PC-3 (cell line): Measurements from ENCODE around the gene NEUROG1. TPM values are rescaled to one million over a fixed set of nuclear protein-coding genes. Genes with fewer than 3 reads are reported as not detected.

Source experiments
- ATAC-seq: fragments of 200-7000 bp; cut with Tn5 transposase; 2 replicates; pipeline ENCODE4 v1.9.1; 2020; ENCODE audit warnings: mild to moderate bottlenecking, moderate library complexity
- BruUV-seq: library from RNA; stranded (reverse); fragments of 400-500 nt; replicated peaks from 2 replicates; lab custom pipeline; 2021; lab: Mats Ljungman, UMichigan
- CTCF ChIA-PET: fragments of 300-600 bp; sonication (Branson Sonifier 250); formaldehyde crosslinking; loops from one replicate; lab custom pipeline; 2022; ENCODE audit warnings: antibody characterized with exemption; lab: Charles Lee
- POLR2A ChIA-PET: fragments of 300-600 bp; sonication (Branson Sonifier 250); formaldehyde crosslinking; loops from one replicate; lab custom pipeline; 2022; ENCODE audit warnings: antibody characterized with exemption; ENCODE audit not compliant: unreplicated experiment; lab: Charles Lee
- DNase-seq: peaks from one replicate; pipeline ENCODE4 v3.0.0-alpha.2; 2015
- H2AFZ ChIP-seq: fragments of 300-600 bp; sonication (generic); 2 replicates; pipeline ENCODE4 v1.6.0; 2016; ENCODE audit warnings: antibody characterized with exemption, low read length
- H3F3A ChIP-seq: fragments of 300-600 bp; sonication (generic); one replicate; pipeline ENCODE4 v1.6.0; 2017; ENCODE audit warnings: antibody characterized with exemption, low read length, control low read depth, mild to moderate bottlenecking; ENCODE audit not compliant: unreplicated experiment
- H3K27ac ChIP-seq: fragments of 300-600 bp; sonication (generic); 2 replicates; pipeline ENCODE4 v1.5.1; 2016; ENCODE audit warnings: mild to moderate bottlenecking, low read length
- H3K27me3 ChIP-seq: fragments of 300-600 bp; sonication (generic); 2 replicates; pipeline ENCODE4 v1.6.1; 2016; ENCODE audit warnings: low read length, mixed read lengths
- H3K36me3 ChIP-seq: fragments of 300-600 bp; sonication (generic); 2 replicates; pipeline ENCODE4 v1.6.1; 2016; ENCODE audit warnings: low read depth, mixed run types, low read length, mixed read lengths
- H3K4me1 ChIP-seq: fragments of 300-600 bp; sonication (generic); 2 replicates; pipeline ENCODE4 v1.5.1; 2016; ENCODE audit warnings: low read length; ENCODE audit not compliant: insufficient read depth
- H3K4me2 ChIP-seq: fragments of 300-600 bp; sonication (generic); 2 replicates; pipeline ENCODE4 v1.6.0; 2016; ENCODE audit warnings: low read length
- H3K4me3 ChIP-seq: fragments of 300-600 bp; sonication (generic); 2 replicates; pipeline ENCODE4 v1.5.1; 2016; ENCODE audit warnings: mild to moderate bottlenecking, low read length, mixed read lengths
- H3K79me2 ChIP-seq: fragments of 300-600 bp; sonication (generic); 2 replicates; pipeline ENCODE4 v1.6.1; 2017; ENCODE audit warnings: low read length, mixed read lengths
- H3K9ac ChIP-seq: fragments of 300-600 bp; sonication (generic); 2 replicates; pipeline ENCODE4 v1.6.0; 2016; ENCODE audit warnings: mild to moderate bottlenecking, low read length
- H3K9me2 ChIP-seq: fragments of 300-600 bp; sonication (generic); replicated peaks from 2 replicates; pipeline ENCODE4 v1.6.1; 2016; ENCODE audit warnings: mixed run types, low read length, mixed read lengths
- H3K9me3 ChIP-seq: fragments of 300-600 bp; sonication (generic); 2 replicates; pipeline ENCODE4 v1.6.1; 2016; ENCODE audit warnings: low read length, mixed read lengths
- H4K20me1 ChIP-seq: fragments of 300-600 bp; sonication (generic); 2 replicates; pipeline ENCODE4 v1.6.1; 2016; ENCODE audit warnings: low read length, mixed read lengths
- CTCF ChIP-seq: fragments of 300-600 bp; sonication (generic); conservative IDR thresholded peaks from 2 replicates; pipeline ENCODE4 v1.5.1; 2017; ENCODE audit warnings: antibody characterized with exemption, low read depth, mild to moderate bottlenecking, low read length
- EZH2 ChIP-seq: fragments of 300-600 bp; sonication (generic); IDR thresholded peaks from one replicate; pipeline ENCODE4 v1.6.1; 2017; ENCODE audit warnings: antibody characterized with exemption, mild to moderate bottlenecking, low read length; ENCODE audit not compliant: unreplicated experiment
- EZH2phosphoT487 ChIP-seq: fragments of 300-600 bp; sonication (generic); IDR thresholded peaks from 2 replicates; pipeline ENCODE4 v1.6.1; 2018; ENCODE audit warnings: mild to moderate bottlenecking, antibody characterized with exemption, low read length, borderline replicate concordance
- intact Hi-C: fragments of 100-400 bp; cut with micrococcal nuclease; formaldehyde crosslinking; loops from 2 replicates; pipeline ENCODE4 v1.9.0; 2023
- total RNA-seq: library from RNA; depleted of rRNA; stranded (reverse); fragments of >200 nt; gene quantifications from 2 replicates; pipeline ENCODE4 v1.2.3, GENCODE V29; 2014

NEUROG1 gene
- total RNA-seq, 1 experiment from 2014 or later: not detected

GRCh38 chr5:135556620-135557019, 20.9 kb upstream of the NEUROG1 start:
- H3K4me1 ChIP-seq: no peaks in the 10 kb centered on the region
- H3K9me2 ChIP-seq: no peaks in the 10 kb centered on the region
- intact Hi-C loops: no loop called here
- H3K4me3 ChIP-seq: no peak overlapping the region
- no peak overlapping the region for H3K9ac ChIP-seq
- no peaks in the 10 kb centered on the region for H3K9me3 ChIP-seq
- DNase-seq (no peak), ATAC-seq (no peak)
- POLR2A ChIA-PET: no interaction called here
- no peak overlapping the region for H3K27ac ChIP-seq
- CTCF ChIA-PET: interaction anchor here (0.8 kb wide), 1 partner anchor 10 kb away, joined by 3 read pairs; no protein-coding TSS in a partner anchor
- TF ChIP-seq EZH2 (no peak), CTCF (no peak), EZH2phosphoT487 (no peak)
- no peaks in the 10 kb centered on the region for H4K20me1 ChIP-seq
- H3F3A ChIP-seq: no peaks in the 10 kb centered on the region
- no TSS peak for BruUV-seq
- H3K27me3 ChIP-seq: peaks cover 9% of the 10 kb centered on the region
- no peaks in the 10 kb centered on the region for H3K36me3 ChIP-seq
- H3K4me2 ChIP-seq: no peak overlapping the region
- H3K79me2 ChIP-seq: no peaks in the 10 kb centered on the region
- no peak overlapping the region for H2AFZ ChIP-seq

GRCh38 chr5:135555530-135555929, 19.8 kb upstream of the NEUROG1 start:
- TF ChIP-seq EZH2phosphoT487: no peak
- TF ChIP-seq EZH2: no peak
- TF ChIP-seq CTCF: no peak
- Histone ChIP-seq H3K9me2 (no peaks in the 10 kb centered on the region), H3K36me3 (no peaks in the 10 kb centered on the region), H4K20me1 (no peaks in the 10 kb centered on the region), H3K4me3 (no peak overlapping the region), H3F3A (no peaks in the 10 kb centered on the region), H3K9ac (no peak overlapping the region), H3K79me2 (no peaks in the 10 kb centered on the region), H3K9me3 (no peaks in the 10 kb centered on the region), H3K4me2 (no peak overlapping the region), H3K4me1 (no peaks in the 10 kb centered on the region), H3K27me3 (peaks cover 9% of the 10 kb centered on the region), H3K27ac (no peak overlapping the region), H2AFZ (no peak overlapping the region)
- ChIA-PET CTCF (no interaction called here), POLR2A (interaction anchor here (0.6 kb wide), 1 partner anchor 89 kb away, joined by 3 read pairs; no protein-coding TSS in a partner anchor)
- no peak for DNase-seq
- intact Hi-C loops: no loop called here
- no TSS peak for BruUV-seq
- no peak for ATAC-seq

- TF ChIP-seq CTCF (peak; percentile 58), EZH2phosphoT487 (no peak)
- Histone ChIP-seq H3K4me3 (no peak overlapping the region), H3K27ac (no peak overlapping the region), H3K9me2 (no peaks in the 10 kb centered on the region), H3K79me2 (no peaks in the 10 kb centered on the region), H3K27me3 (peaks cover 9% of the 10 kb centered on the region), H3F3A (no peaks in the 10 kb centered on the region), H3K4me2 (peak overlapping the region; percentile 37; the same call in 1 of the 2 replicates), H4K20me1 (no peaks in the 10 kb centered on the region), H3K9ac (no peak overlapping the region), H3K36me3 (no peaks in the 10 kb centered on the region), H3K4me1 (no peaks in the 10 kb centered on the region), H3K9me3 (no peaks in the 10 kb centered on the region), H2AFZ (peak overlapping the region; percentile 47)
- intact Hi-C loops: no loop called here
- ATAC-seq: no peak
- ChIA-PET CTCF (interaction anchor here (1.2 to 1.5 kb wide), 3 partner anchors 12 to 88 kb away, joined by 3 to 9 read pairs (median 6); no protein-coding TSS in a partner anchor), POLR2A (no interaction called here)
- DNase-seq: peak; percentile 63
- no TSS peak for BruUV-seq
Observed at GRCh38 chr5:135553688-135554462, 18.1 kb upstream of the NEUROG1 start.
